B cell (primary cell): ENCODE data around the gene FAM118B. TPM values are rescaled to one million over a fixed set of nuclear protein-coding genes. Genes with fewer than 3 reads are reported as not detected.
A peak's percentile ranks its signal among the peaks of the same experiment; 100 is the strongest.

ENCODE experiments used
- ATAC-seq: fragments of 200-7000 bp; cut with Tn5 transposase; one replicate; pipeline ENCODE4 v1.10.0; 2021; ENCODE audit warnings: low read depth, mild to moderate bottlenecking, moderate number of reproducible peaks, moderate library complexity
- CTCF ChIA-PET: fragments of 350-600 bp; sonication (Branson Sonifier 250); formaldehyde crosslinking; loops from one replicate; lab custom pipeline; 2021; ENCODE audit warnings: antibody characterized with exemption, inconsistent platforms; lab: Charles Lee
- POLR2A ChIA-PET: fragments of 350-600 bp; sonication (Branson Sonifier 250); formaldehyde crosslinking; loops from one replicate; lab custom pipeline; 2021; ENCODE audit warnings: antibody characterized with exemption; lab: Charles Lee
- DNase-seq: peaks from one replicate; pipeline ENCODE4 v3.0.0; 2013
- H2AFZ ChIP-seq: 2 replicates; pipeline ENCODE4 v1.6.1; 2012; ENCODE audit warnings: mild to moderate bottlenecking, low read depth, low read length; ENCODE audit not compliant: insufficient read depth, poor library complexity, severe bottlenecking
- H3K27ac ChIP-seq, 2 donors: 1 replicate in 1 of 2; 2 replicates in 1 of 2; pipeline ENCODE4 v1.5.1; 2012 to 2013; ENCODE audit warnings: low read length in 2 of 2, mild to moderate bottlenecking in 2 of 2, moderate library complexity in 1 of 2
- H3K27me3 ChIP-seq, 4 experiments: fragments of 200-600 bp in 1 of 4; sonication (generic) in 1 of 4; replicated peaks in 1 of 4; 1 replicate in 2 of 4; 2 replicates in 2 of 4; pipeline versions ENCODE4 v1.6.1 to v1.7.0; 2013 to 2016; ENCODE audit warnings: low read length in 3 of 4, mild to moderate bottlenecking in 2 of 4, mixed read lengths in 1 of 4, moderate library complexity in 1 of 4; ENCODE audit not compliant: insufficient read depth in 4 of 4, control insufficient read depth in 3 of 4; ENCODE audit errors: control extremely low read depth in 1 of 4
- H3K36me3 ChIP-seq, 2 experiments: replicated peaks in 1 of 2; 1 replicate in 1 of 2; 2 replicates in 1 of 2; pipeline versions ENCODE4 v1.6.1 to v1.7.1; 2013; ENCODE audit warnings: low read length in 1 of 2; ENCODE audit not compliant: insufficient read depth in 2 of 2, control insufficient read depth in 1 of 2; ENCODE audit errors: control extremely low read depth in 1 of 2, extremely low read depth in 1 of 2
- H3K4me1 ChIP-seq, 2 donors: fragments of 200-600 bp in 1 of 2; sonication (generic) in 1 of 2; 1 replicate in 1 of 2; 2 replicates in 1 of 2; pipeline versions ENCODE4 v1.5.1 to v1.6.1; 2013 to 2017; ENCODE audit warnings: low read length in 2 of 2; ENCODE audit not compliant: control insufficient read depth in 2 of 2, insufficient read depth in 2 of 2
- H3K4me2 ChIP-seq: replicated peaks from 2 replicates; pipeline ENCODE3; 2012; ENCODE audit warnings: mild to moderate bottlenecking, low read depth, low read length; ENCODE audit not compliant: poor library complexity, severe bottlenecking
- H3K4me3 ChIP-seq, 5 experiments: fragments of 200-600 bp in 1 of 5; sonication (generic) in 1 of 5; 1 replicate in 3 of 5; 2 replicates in 2 of 5; pipeline versions ENCODE4 v1.5.1 to v1.7.0; 2011 to 2016; ENCODE audit warnings: low read length in 4 of 5, mild to moderate bottlenecking in 4 of 5, low read depth in 2 of 5, control low read depth in 1 of 5, moderate library complexity in 1 of 5; ENCODE audit not compliant: insufficient read depth in 1 of 5; ENCODE audit errors: control extremely low read depth in 1 of 5, extremely low read depth in 1 of 5
- H3K79me2 ChIP-seq: fragments of 200-600 bp; sonication (generic); one replicate; pipeline ENCODE4 v1.6.0; 2016; ENCODE audit warnings: low read length; ENCODE audit not compliant: control insufficient read depth, insufficient read depth
- H3K9ac ChIP-seq: fragments of 200-600 bp; sonication (generic); 2 replicates; pipeline ENCODE4 v1.6.1; 2017; ENCODE audit warnings: mild to moderate bottlenecking, low read length, moderate library complexity
- H3K9me3 ChIP-seq, 3 donors: one replicate each; pipeline versions ENCODE4 v1.6.1 to v1.7.1; 2013; ENCODE audit warnings: low read length in 2 of 3; ENCODE audit not compliant: control insufficient read depth in 2 of 3, insufficient read depth in 1 of 3; ENCODE audit errors: control extremely low read depth in 1 of 3
- H4K20me1 ChIP-seq: 2 replicates; pipeline ENCODE4 v1.6.0; 2012; ENCODE audit warnings: mild to moderate bottlenecking, low read length; ENCODE audit not compliant: insufficient read depth, control insufficient read depth, poor library complexity, severe bottlenecking
- H3K27ac Mint-ChIP-seq: one replicate; pipeline ENCODE4 v1.8.0; 2021; ENCODE audit warnings: mixed read lengths
- H3K27me3 Mint-ChIP-seq: one replicate; pipeline ENCODE4 v1.8.0; 2021; ENCODE audit warnings: mixed read lengths
- H3K4me1 Mint-ChIP-seq: one replicate; pipeline ENCODE4 v1.8.0; 2021; ENCODE audit warnings: mixed read lengths
- H3K4me3 Mint-ChIP-seq: one replicate; pipeline ENCODE4 v1.8.0; 2021; ENCODE audit warnings: mixed read lengths
- H3K9me3 Mint-ChIP-seq: one replicate; pipeline ENCODE4 v1.8.0; 2022; ENCODE audit warnings: mixed read lengths; ENCODE audit not compliant: insufficient read depth
- EZH2 ChIP-seq: IDR thresholded peaks from 2 replicates; pipeline ENCODE4 v1.6.1; 2012; ENCODE audit warnings: borderline replicate concordance, low read depth, mild to moderate bottlenecking, moderate library complexity, low read length; ENCODE audit not compliant: insufficient read depth, poor library complexity, severe bottlenecking
- WGBS: methylation state at CpG from one replicate; pipeline ENCODE4 v1.1.5; 2013; ENCODE audit warnings: missing lambda C conversion rate; ENCODE audit not compliant: insufficient coverage; 5-methylcytosine and 5-hydroxymethylcytosine counted together
- intact Hi-C: fragments of 100-400 bp; cut with micrococcal nuclease; formaldehyde crosslinking; loops from one replicate; pipeline ENCODE4 v1.10.0; 2022
- polyA plus RNA-seq: library from polyadenylated mRNA; depleted of rRNA; stranded (reverse); fragments of >200 nt; gene quantifications from 2 replicates; pipeline ENCODE4 v1.2.3, GENCODE V29; 2012
- total RNA-seq, 2 donors: library from RNA; stranded (reverse); fragments of 120-200 nt in 1 of 2; gene quantifications; 1 replicate in 1 of 2; 2 replicates in 1 of 2; pipeline versions ENCODE4 v1.2.3 to v1.2.4, GENCODE V29; 2013 to 2022
- TF ChIP-seq, protein P1 (sequence below): fragments of 200-600 bp; IDR thresholded peaks from one replicate; pipeline ENCODE4 v1.8.0; 2022; ENCODE audit warnings: antibody characterized with exemption, mild to moderate bottlenecking

The FAM118B gene
- total and polyA plus RNA-seq, 2 donors (not counting 1 experiment from before 2014, with no cell fraction given), result 7.3 to 14.1 TPM

DNA sequence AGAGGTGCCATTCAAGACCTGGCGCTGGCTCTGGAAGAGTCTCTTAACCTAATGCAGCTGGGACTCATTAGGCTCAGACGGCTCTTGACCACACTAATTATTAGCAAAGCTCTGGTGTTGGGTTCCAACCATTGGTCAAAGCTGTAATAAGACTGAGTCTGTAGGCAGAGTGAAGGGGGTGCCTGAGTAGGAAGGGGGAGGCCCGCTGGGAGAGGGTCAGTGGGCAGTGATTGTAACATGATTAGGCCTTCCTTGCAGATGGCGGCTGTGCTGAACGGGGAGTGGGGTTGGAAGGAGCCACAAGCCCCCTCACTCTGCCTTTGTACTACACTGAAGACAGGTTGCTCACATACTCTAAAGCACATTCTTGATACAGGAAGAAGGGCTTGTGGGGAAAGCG lies 51.9 kb downstream of the FAM118B start:
- POLR2A ChIA-PET, result no interaction called here
- no peak overlapping the region for H3K4me2 ChIP-seq
- H2AFZ ChIP-seq, result no peak overlapping the region
- H3K4me3 ChIP-seq, result no peak overlapping the region
- Mint-ChIP-seq H3K27ac (no peak overlapping the region), H3K9me3 (no peaks in the 10 kb centered on the region), H3K4me1 (peaks cover 17% of the 10 kb centered on the region), H3K27me3 (no peaks in the 10 kb centered on the region), H3K4me3 (no peak overlapping the region)
- TF ChIP-seq, protein P1, sequence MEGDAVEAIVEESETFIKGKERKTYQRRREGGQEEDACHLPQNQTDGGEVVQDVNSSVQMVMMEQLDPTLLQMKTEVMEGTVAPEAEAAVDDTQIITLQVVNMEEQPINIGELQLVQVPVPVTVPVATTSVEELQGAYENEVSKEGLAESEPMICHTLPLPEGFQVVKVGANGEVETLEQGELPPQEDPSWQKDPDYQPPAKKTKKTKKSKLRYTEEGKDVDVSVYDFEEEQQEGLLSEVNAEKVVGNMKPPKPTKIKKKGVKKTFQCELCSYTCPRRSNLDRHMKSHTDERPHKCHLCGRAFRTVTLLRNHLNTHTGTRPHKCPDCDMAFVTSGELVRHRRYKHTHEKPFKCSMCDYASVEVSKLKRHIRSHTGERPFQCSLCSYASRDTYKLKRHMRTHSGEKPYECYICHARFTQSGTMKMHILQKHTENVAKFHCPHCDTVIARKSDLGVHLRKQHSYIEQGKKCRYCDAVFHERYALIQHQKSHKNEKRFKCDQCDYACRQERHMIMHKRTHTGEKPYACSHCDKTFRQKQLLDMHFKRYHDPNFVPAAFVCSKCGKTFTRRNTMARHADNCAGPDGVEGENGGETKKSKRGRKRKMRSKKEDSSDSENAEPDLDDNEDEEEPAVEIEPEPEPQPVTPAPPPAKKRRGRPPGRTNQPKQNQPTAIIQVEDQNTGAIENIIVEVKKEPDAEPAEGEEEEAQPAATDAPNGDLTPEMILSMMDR, result no peak
- no peak for TF ChIP-seq EZH2
- CTCF ChIA-PET, result interaction anchor here (1.4 kb wide), 1 partner anchor 19 kb away, joined by 3 read pairs; no protein-coding TSS in a partner anchor
- peaks cover 10 to 11% of the 10 kb centered on the region in 2 donors for H3K4me1 ChIP-seq
- 100% methylated on average over 2 of the region's 6 CpGs for WGBS
- peaks cover 3 to 65% of the 10 kb centered on the region in 2 experiments for H3K36me3 ChIP-seq
- ATAC-seq (no peak), DNase-seq (no peak)
- H3K9me3 ChIP-seq, result no peaks in the 10 kb centered on the region
- H3K9ac ChIP-seq, result no peak overlapping the region
- intact Hi-C loops, result loop anchor here (10.0 kb wide), 1 partner anchor 669 kb away; the partner anchor contains the start of gene STT3A
- H3K79me2 ChIP-seq, result peaks cover 23% of the 10 kb centered on the region
- no peaks in the 10 kb centered on the region for H4K20me1 ChIP-seq
- no peak overlapping the region for H3K27ac ChIP-seq
- no peaks in the 10 kb centered on the region for H3K27me3 ChIP-seq

DNA sequence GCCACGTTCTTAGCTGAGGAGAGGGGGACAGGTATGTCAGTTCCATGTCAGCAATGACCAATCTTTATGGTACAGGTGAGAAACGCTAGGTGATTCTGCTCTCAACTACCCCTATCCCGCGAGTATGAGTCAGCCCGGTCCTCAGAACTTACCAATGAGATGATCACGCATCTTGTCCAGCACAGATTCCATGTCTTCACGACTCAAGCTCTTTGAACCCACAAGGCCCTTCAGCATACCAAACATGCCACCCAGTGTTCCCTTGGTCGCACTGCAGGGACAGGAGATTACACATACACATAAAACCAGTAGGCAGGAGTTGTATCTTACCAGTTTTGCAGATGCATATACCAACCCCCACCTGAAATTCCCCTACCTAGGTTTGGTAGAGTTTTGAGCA lies 54.2 kb downstream of the FAM118B start:
- ChIA-PET POLR2A (no interaction called here), CTCF (no interaction called here)
- peaks cover 3 to 64% of the 10 kb centered on the region in 2 experiments for H3K36me3 ChIP-seq
- H3K9me3 ChIP-seq, result no peaks in the 10 kb centered on the region
- peak overlapping the region; percentile 3 for H3K4me3 Mint-ChIP-seq
- no peak overlapping the region for H3K4me2 ChIP-seq
- intact Hi-C loops, result loop anchor here (5.0 to 10.0 kb wide), 2 partner anchors 379 to 671 kb away; partner anchors contain the start of genes HYLS1 and STT3A
- peaks cover 35% of the 10 kb centered on the region for H3K4me1 Mint-ChIP-seq
- H3K4me1 ChIP-seq, result peaks cover 14 to 20% of the 10 kb centered on the region in 2 donors
- no peaks in the 10 kb centered on the region for H3K27me3 ChIP-seq
- no peaks in the 10 kb centered on the region for H3K27me3 Mint-ChIP-seq
- no peak overlapping the region for H3K9ac ChIP-seq
- H3K4me3 ChIP-seq, result no peak overlapping the region
- H3K27ac Mint-ChIP-seq, result peak overlapping the region; percentile 5
- H2AFZ ChIP-seq, result no peak overlapping the region
- ATAC-seq, result no peak
- H3K9me3 Mint-ChIP-seq, result no peaks in the 10 kb centered on the region
- peaks cover 32% of the 10 kb centered on the region for H3K79me2 ChIP-seq
- no peak for DNase-seq
- no peak for TF ChIP-seq EZH2
- TF ChIP-seq, protein P1, result no peak
- H3K27ac ChIP-seq, result no peak overlapping the region
- 97% methylated on average over 7 of the region's 8 CpGs for WGBS
- no peaks in the 10 kb centered on the region for H4K20me1 ChIP-seq
